DOHH2 (cell line): ENCODE measurements around the gene RNF8.

ENCODE experiments used
- H3F3A ChIP-seq: fragments of 200-600 bp; sonication (generic), shearing (Covaris generic); 2 replicates; pipeline ENCODE4 v1.6.0; 2016; ENCODE audit warnings: antibody characterized with exemption, mild to moderate bottlenecking; ENCODE audit not compliant: control insufficient read depth, insufficient read depth
- H3K27ac ChIP-seq: fragments of 200-600 bp; sonication (generic); 2 replicates; pipeline ENCODE4 v1.5.1; 2014; ENCODE audit warnings: low read depth, mild to moderate bottlenecking, low read length, moderate library complexity
- H3K27me3 ChIP-seq: fragments of 200-600 bp; sonication (generic); 2 replicates; pipeline ENCODE4 v1.6.1; 2014; ENCODE audit warnings: mild to moderate bottlenecking, low read length, mixed read lengths; ENCODE audit not compliant: control insufficient read depth
- H3K36me3 ChIP-seq: fragments of 200-600 bp; sonication (generic); 2 replicates; pipeline ENCODE4 v1.6.1; 2014; ENCODE audit warnings: mild to moderate bottlenecking, low read length, moderate library complexity, mixed read lengths; ENCODE audit not compliant: control insufficient read depth
- H3K4me1 ChIP-seq: fragments of 200-600 bp; sonication (generic); 2 replicates; pipeline ENCODE4 v1.6.1; 2014; ENCODE audit warnings: mild to moderate bottlenecking, low read length, mixed read lengths; ENCODE audit not compliant: control insufficient read depth
- H3K4me2 ChIP-seq: fragments of 200-600 bp; sonication (generic); 2 replicates; pipeline ENCODE4 v1.6.0; 2014; ENCODE audit warnings: mild to moderate bottlenecking, low read length, moderate library complexity
- H3K4me3 ChIP-seq: fragments of 200-600 bp; sonication (generic); 2 replicates; pipeline ENCODE4 v1.5.1; 2014; ENCODE audit warnings: mild to moderate bottlenecking, low read length, mixed read lengths
- H3K79me2 ChIP-seq: fragments of 200-600 bp; sonication (generic); 2 replicates; pipeline ENCODE4 v1.6.1; 2014; ENCODE audit warnings: mild to moderate bottlenecking, low read length, mixed read lengths; ENCODE audit not compliant: control insufficient read depth
- H3K9me2 ChIP-seq: fragments of 200-600 bp; sonication (generic); replicated peaks from 2 replicates; pipeline ENCODE4 v1.6.1; 2014; ENCODE audit warnings: mild to moderate bottlenecking, low read length, mixed read lengths; ENCODE audit not compliant: control insufficient read depth
- H3K9me3 ChIP-seq: fragments of 200-600 bp; sonication (generic); 2 replicates; pipeline ENCODE4 v1.6.1; 2014; ENCODE audit warnings: antibody characterized with exemption, low read length, mixed read lengths; ENCODE audit not compliant: control insufficient read depth, insufficient read depth
- H4K20me1 ChIP-seq: fragments of 200-600 bp; sonication (generic); 2 replicates; pipeline ENCODE4 v1.6.0; 2014; ENCODE audit warnings: low read depth, mild to moderate bottlenecking, antibody characterized with exemption, low read length, moderate library complexity; ENCODE audit not compliant: control insufficient read depth, insufficient read depth
- EZH2phosphoT487 ChIP-seq: fragments of 200-600 bp; sonication (generic); IDR thresholded peaks from 2 replicates; pipeline ENCODE4 v1.6.1; 2017; ENCODE audit warnings: borderline replicate concordance, mild to moderate bottlenecking, antibody characterized with exemption, low read length, moderate library complexity, mixed read lengths
- TF ChIP-seq, protein P1 (sequence below): fragments of 200-600 bp; sonication (generic); IDR thresholded peaks from one replicate; pipeline ENCODE4 v1.5.1; 2014; ENCODE audit warnings: antibody characterized with exemption, mild to moderate bottlenecking, low read depth, low read length; ENCODE audit not compliant: poor library complexity, severe bottlenecking

The RNF8 gene

GRCh38 chr6:37376078-37376743, 22.4 kb downstream of the RNF8 start:
- H3K4me2 ChIP-seq, result peak overlapping the region; percentile 90
- peaks cover 5% of the 10 kb centered on the region; the same call in 1 of the 2 replicates for H3K79me2 ChIP-seq
- TF ChIP-seq EZH2phosphoT487, result no peak
- TF ChIP-seq, protein P1, sequence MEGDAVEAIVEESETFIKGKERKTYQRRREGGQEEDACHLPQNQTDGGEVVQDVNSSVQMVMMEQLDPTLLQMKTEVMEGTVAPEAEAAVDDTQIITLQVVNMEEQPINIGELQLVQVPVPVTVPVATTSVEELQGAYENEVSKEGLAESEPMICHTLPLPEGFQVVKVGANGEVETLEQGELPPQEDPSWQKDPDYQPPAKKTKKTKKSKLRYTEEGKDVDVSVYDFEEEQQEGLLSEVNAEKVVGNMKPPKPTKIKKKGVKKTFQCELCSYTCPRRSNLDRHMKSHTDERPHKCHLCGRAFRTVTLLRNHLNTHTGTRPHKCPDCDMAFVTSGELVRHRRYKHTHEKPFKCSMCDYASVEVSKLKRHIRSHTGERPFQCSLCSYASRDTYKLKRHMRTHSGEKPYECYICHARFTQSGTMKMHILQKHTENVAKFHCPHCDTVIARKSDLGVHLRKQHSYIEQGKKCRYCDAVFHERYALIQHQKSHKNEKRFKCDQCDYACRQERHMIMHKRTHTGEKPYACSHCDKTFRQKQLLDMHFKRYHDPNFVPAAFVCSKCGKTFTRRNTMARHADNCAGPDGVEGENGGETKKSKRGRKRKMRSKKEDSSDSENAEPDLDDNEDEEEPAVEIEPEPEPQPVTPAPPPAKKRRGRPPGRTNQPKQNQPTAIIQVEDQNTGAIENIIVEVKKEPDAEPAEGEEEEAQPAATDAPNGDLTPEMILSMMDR, result no peak
- peak overlapping the region; percentile 64 for H3K4me3 ChIP-seq
- no peaks in the 10 kb centered on the region for H3K9me2 ChIP-seq
- no peaks in the 10 kb centered on the region for H3K27me3 ChIP-seq
- H3K9me3 ChIP-seq, result no peaks in the 10 kb centered on the region
- peaks cover 21% of the 10 kb centered on the region for H3F3A ChIP-seq
- H3K4me1 ChIP-seq, result peaks cover 68% of the 10 kb centered on the region
- peaks cover 65% of the 10 kb centered on the region for H3K36me3 ChIP-seq
- H4K20me1 ChIP-seq, result no peaks in the 10 kb centered on the region
- peak overlapping the region; percentile 93 for H3K27ac ChIP-seq

GRCh38 chr6:37381579-37381978, 27.8 kb downstream of the RNF8 start:
- Histone ChIP-seq H3K4me1 (peaks cover 38% of the 10 kb centered on the region), H3K4me3 (no peak overlapping the region), H4K20me1 (no peaks in the 10 kb centered on the region), H3K79me2 (no peaks in the 10 kb centered on the region), H3K27ac (no peak overlapping the region), H3K9me3 (no peaks in the 10 kb centered on the region), H3K4me2 (no peak overlapping the region), H3K27me3 (no peaks in the 10 kb centered on the region), H3K9me2 (no peaks in the 10 kb centered on the region), H3F3A (peaks cover 6% of the 10 kb centered on the region; the same call in 1 of the 2 replicates), H3K36me3 (peaks cover 38% of the 10 kb centered on the region)
- TF ChIP-seq EZH2phosphoT487, result no peak
- TF ChIP-seq, protein P1, result peak; percentile 80

- Histone ChIP-seq H3F3A (peaks cover 6% of the 10 kb centered on the region; the same call in 1 of the 2 replicates), H3K4me1 (peaks cover 22% of the 10 kb centered on the region), H3K4me3 (no peak overlapping the region), H3K27ac (no peak overlapping the region), H3K4me2 (no peak overlapping the region), H3K36me3 (peaks cover 32% of the 10 kb centered on the region), H3K79me2 (no peaks in the 10 kb centered on the region), H4K20me1 (no peaks in the 10 kb centered on the region), H3K9me2 (no peaks in the 10 kb centered on the region), H3K9me3 (no peaks in the 10 kb centered on the region), H3K27me3 (no peaks in the 10 kb centered on the region)
- TF ChIP-seq, protein P1, result peak; percentile 13
- TF ChIP-seq EZH2phosphoT487, result no peak
Observed at GRCh38 chr6:37382994-37383765, 29.4 kb downstream of the RNF8 start.
